Measurements from ENCODE around the gene OR6S1.

OR6S1 gene

DNA sequence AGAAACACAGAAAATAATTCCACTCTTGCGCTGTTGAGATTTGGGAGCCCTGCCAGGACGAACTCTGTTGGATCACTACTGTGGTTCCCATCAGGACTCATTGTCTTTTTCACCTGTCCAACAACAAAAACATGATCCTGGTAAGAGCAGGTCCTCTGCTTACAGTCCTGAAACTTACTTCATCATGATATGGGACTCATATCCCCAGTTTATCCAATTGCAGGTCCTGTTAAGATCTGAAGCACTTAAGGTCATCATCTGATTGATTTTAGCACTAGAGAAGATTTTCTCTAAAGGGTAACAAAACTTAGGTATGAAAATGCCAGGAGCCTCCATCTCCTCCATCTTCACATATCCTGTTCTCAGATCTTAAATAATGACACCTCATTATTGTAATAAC is at the start of gene OR6S1:
Gene OR6S1 (minus strand): TSS at position 101 of the 400 bp plus-strand sequence. CDS start 0 bp downstream, at position 101.
- no peak for DNase-seq (ENCODE audit: low read depth)
- H3K4me3 ChIP-seq (ENCODE audit: low read length), result no peak within 1 kb of the TSS
- TF ChIP-seq, protein P1, sequence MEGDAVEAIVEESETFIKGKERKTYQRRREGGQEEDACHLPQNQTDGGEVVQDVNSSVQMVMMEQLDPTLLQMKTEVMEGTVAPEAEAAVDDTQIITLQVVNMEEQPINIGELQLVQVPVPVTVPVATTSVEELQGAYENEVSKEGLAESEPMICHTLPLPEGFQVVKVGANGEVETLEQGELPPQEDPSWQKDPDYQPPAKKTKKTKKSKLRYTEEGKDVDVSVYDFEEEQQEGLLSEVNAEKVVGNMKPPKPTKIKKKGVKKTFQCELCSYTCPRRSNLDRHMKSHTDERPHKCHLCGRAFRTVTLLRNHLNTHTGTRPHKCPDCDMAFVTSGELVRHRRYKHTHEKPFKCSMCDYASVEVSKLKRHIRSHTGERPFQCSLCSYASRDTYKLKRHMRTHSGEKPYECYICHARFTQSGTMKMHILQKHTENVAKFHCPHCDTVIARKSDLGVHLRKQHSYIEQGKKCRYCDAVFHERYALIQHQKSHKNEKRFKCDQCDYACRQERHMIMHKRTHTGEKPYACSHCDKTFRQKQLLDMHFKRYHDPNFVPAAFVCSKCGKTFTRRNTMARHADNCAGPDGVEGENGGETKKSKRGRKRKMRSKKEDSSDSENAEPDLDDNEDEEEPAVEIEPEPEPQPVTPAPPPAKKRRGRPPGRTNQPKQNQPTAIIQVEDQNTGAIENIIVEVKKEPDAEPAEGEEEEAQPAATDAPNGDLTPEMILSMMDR (IDR thresholded peaks at IDR 0.05; ENCODE audit: insufficient read depth, low read depth, low read length, missing control alignments), result no peak

GRCh38 chr14:20690848-20691640 is 49.6 kb upstream of the OR6S1 start:
- TF ChIP-seq, protein P1 (IDR thresholded peaks at IDR 0.05; ENCODE audit: insufficient read depth, low read depth, low read length, missing control alignments), result peak; percentile 91
- DNase-seq (ENCODE audit: low read depth), result peak; percentile 82
- peak overlapping the region; percentile 23 for H3K4me3 ChIP-seq (ENCODE audit: low read length)

DNA sequence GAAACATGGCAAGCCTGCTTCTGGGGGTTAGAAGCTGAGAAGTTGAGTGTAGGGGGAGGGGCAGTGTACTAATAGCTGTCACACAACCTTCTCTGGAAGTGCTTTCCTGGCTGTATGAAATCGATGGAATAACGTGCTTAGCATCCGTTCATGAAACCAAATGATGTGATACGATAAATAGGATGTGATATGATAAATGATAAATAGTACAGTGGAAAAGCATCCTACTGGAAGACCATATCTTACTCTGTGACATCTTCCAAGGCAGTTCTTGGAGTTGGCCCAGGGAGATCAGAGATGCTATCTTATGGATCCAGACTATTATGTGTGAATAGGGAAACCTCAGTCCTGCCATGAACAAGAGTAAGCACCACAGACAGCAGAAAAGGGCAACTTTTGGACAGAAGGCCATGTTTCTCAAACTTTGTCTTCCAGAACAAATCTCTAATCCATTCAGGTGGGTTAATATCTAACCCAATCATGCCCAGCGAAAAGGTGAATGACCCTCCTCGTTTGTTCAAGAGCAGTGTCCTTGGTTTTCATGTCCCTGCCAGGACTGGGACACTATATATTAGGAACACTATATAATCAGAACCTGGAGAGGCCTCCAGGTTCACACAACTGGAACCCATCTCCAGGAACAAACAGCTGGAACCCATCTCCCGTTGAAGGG is 46.8 kb upstream of the OR6S1 start, which contains the start of gene ANG:
Gene ANG (plus strand): TSS at position 598 of the 673 bp plus-strand sequence. CDS start 4,801 bp downstream, outside the sequence.
- no peak within 1 kb of the TSS for H3K4me3 ChIP-seq (ENCODE audit: low read length)
- TF ChIP-seq, protein P1 (IDR thresholded peaks at IDR 0.05; ENCODE audit: insufficient read depth, low read depth, low read length, missing control alignments), result no peak
- no peak for DNase-seq (ENCODE audit: low read depth)

GRCh38 chr14:20687362-20688166 is 46.1 kb upstream of the OR6S1 start:
- H3K4me3 ChIP-seq (ENCODE audit: low read length), result no peak overlapping the region

DNA sequence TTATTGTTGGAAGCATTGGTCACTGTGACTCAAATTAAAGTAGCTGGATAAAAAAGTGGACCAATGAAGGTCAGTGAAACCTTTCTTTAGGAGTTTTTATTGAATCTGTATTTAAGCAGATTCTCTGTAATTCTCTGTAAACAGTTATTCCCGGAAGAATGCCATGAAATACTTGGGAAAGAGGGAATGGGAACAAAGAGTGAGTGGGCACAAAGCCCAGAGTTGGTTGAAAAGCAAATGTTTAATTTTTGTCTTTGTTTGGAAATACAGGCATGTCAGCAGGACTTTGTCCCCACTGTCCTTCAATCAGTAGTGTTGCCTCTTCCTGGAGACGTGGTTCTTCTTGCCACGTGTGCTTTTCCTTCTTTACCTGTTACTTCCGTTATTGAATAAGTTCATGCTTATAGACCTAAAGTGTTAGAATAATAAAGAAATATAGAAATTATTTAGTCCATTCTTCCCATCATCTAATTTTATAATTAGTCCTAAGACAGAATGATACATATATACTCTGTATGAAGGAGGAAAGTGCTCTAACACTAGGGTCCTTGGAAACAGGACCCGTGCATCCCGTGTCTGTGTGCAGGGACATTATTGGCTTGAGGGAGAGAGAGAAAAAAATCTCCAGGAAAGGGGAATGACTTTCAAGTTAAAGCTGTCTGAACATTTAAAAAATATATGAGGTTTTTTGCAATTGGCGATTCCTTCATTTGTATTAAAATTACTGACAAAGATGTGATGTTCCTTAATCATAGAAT is 45.1 kb upstream of the OR6S1 start:
- no peak for DNase-seq (ENCODE audit: low read depth)

More at GRCh38 chr14:20687362-20688166, 46.1 kb upstream of the OR6S1 start:
- TF ChIP-seq, protein P1 (IDR thresholded peaks at IDR 0.05; ENCODE audit: insufficient read depth, low read depth, low read length, missing control alignments), result no peak
- no peak for DNase-seq (ENCODE audit: low read depth)

More for the DNA sequence above, 45.1 kb upstream of the OR6S1 start:
- TF ChIP-seq, protein P1 (IDR thresholded peaks at IDR 0.05; ENCODE audit: insufficient read depth, low read depth, low read length, missing control alignments), result no peak
- no peak overlapping the region for H3K4me3 ChIP-seq (ENCODE audit: low read length)
